Liver (tissue), 9 donors: ENCODE results near the gene PASK. TPM values are rescaled to one million over a fixed set of nuclear protein-coding genes. Genes with fewer than 3 reads are reported as not detected.

Experiments
- DNase-seq: peaks from one replicate; pipeline ENCODE4 v3.0.0-alpha.2; 2017; ENCODE audit warnings: low spot score
- H3K27ac ChIP-seq, 2 donors: one replicate each; pipeline ENCODE4 v1.7.0; 2013; ENCODE audit warnings: inconsistent platforms in 2 of 2, low read length in 2 of 2, control low read depth in 1 of 2, low read depth in 1 of 2, mild to moderate bottlenecking in 1 of 2
- H3K27me3 ChIP-seq, 4 donors: one replicate each; pipeline versions ENCODE4 v1.6.1 to v1.7.0; 2013; ENCODE audit warnings: low read length in 3 of 4, inconsistent platforms in 1 of 4, mild to moderate bottlenecking in 1 of 4, moderate library complexity in 1 of 4; ENCODE audit not compliant: control insufficient read depth in 4 of 4, insufficient read depth in 4 of 4
- H3K36me3 ChIP-seq, 4 donors: one replicate each; pipeline versions ENCODE4 v1.6.1 to v1.7.0; 2013; ENCODE audit warnings: low read length in 3 of 4, mild to moderate bottlenecking in 3 of 4, low read depth in 1 of 4, moderate library complexity in 1 of 4; ENCODE audit not compliant: control insufficient read depth in 4 of 4, insufficient read depth in 3 of 4
- H3K4me1 ChIP-seq, 4 donors: one replicate each; pipeline versions ENCODE4 v1.6.1 to v1.7.0; 2013; ENCODE audit warnings: low read length in 3 of 4, mild to moderate bottlenecking in 3 of 4, moderate library complexity in 1 of 4; ENCODE audit not compliant: control insufficient read depth in 4 of 4, insufficient read depth in 4 of 4
- H3K4me3 ChIP-seq, 3 donors: one replicate each; pipeline versions ENCODE4 v1.6.1 to v1.7.0; 2013; ENCODE audit warnings: low read length in 3 of 3, control low read depth in 1 of 3, low read depth in 1 of 3, mild to moderate bottlenecking in 1 of 3
- H3K9ac ChIP-seq, 2 donors: one replicate each; pipeline ENCODE4 v1.7.0; 2013; ENCODE audit warnings: low read length in 2 of 2, mild to moderate bottlenecking in 2 of 2, moderate library complexity in 2 of 2, control low read depth in 1 of 2, low read depth in 1 of 2
- H3K9me3 ChIP-seq, 4 donors: one replicate each; pipeline versions ENCODE4 v1.6.1 to v1.7.0; 2013; ENCODE audit warnings: low read length in 3 of 4; ENCODE audit not compliant: control insufficient read depth in 4 of 4
- CTCF ChIP-seq: fragments of 150-350 bp; IDR thresholded peaks from 2 replicates; pipeline ENCODE4 v1.5.1; 2017; ENCODE audit warnings: improper control_type of control experiment, low read depth, low read length; ENCODE audit not compliant: missing input control
- EGR1 ChIP-seq, 2 donors: IDR thresholded peaks; 2 replicates each; pipeline ENCODE4 v1.6.1; 2016 to 2018; ENCODE audit warnings: antibody characterized with exemption in 2 of 2, low read depth in 2 of 2
- FOXA1 ChIP-seq: IDR thresholded peaks from 2 replicates; pipeline ENCODE4 v1.6.1; 2016; ENCODE audit warnings: antibody characterized with exemption
- FOXA2 ChIP-seq: IDR thresholded peaks from 2 replicates; pipeline ENCODE4 v1.6.1; 2016; ENCODE audit warnings: antibody characterized with exemption
- GABPA ChIP-seq, 2 donors: IDR thresholded peaks in 1 of 2; conservative IDR thresholded peaks in 1 of 2; 2 replicates each; pipeline ENCODE4 v1.6.1; 2016; ENCODE audit warnings: antibody characterized with exemption in 2 of 2, mild to moderate bottlenecking in 1 of 2, moderate library complexity in 1 of 2
- HNF4A ChIP-seq, 2 donors: conservative IDR thresholded peaks; 2 replicates each; pipeline ENCODE4 v1.6.1; 2016; ENCODE audit warnings: antibody characterized with exemption in 2 of 2, mild to moderate bottlenecking in 2 of 2
- HNF4G ChIP-seq: IDR thresholded peaks from 2 replicates; pipeline ENCODE4 v1.6.1; 2016; ENCODE audit warnings: antibody characterized with exemption
- MAX ChIP-seq: IDR thresholded peaks from 2 replicates; pipeline ENCODE4 v1.6.1; 2016; ENCODE audit warnings: antibody characterized with exemption
- RAD21 ChIP-seq, 2 donors: IDR thresholded peaks; 2 replicates each; pipeline ENCODE4 v1.6.1; 2016; ENCODE audit warnings: antibody characterized with exemption in 2 of 2, mild to moderate bottlenecking in 2 of 2
- REST ChIP-seq: IDR thresholded peaks from 2 replicates; pipeline ENCODE4 v1.6.1; 2016; ENCODE audit warnings: antibody characterized with exemption, mild to moderate bottlenecking
- TAF1 ChIP-seq: conservative IDR thresholded peaks from 2 replicates; pipeline ENCODE4 v1.6.1; 2016; ENCODE audit warnings: antibody characterized with exemption, mild to moderate bottlenecking
- YY1 ChIP-seq: IDR thresholded peaks from 2 replicates; pipeline ENCODE4 v1.6.1; 2016; ENCODE audit warnings: antibody characterized with exemption, mild to moderate bottlenecking
- ZBTB33 ChIP-seq: IDR thresholded peaks from 2 replicates; pipeline ENCODE4 v1.6.1; 2016; ENCODE audit warnings: antibody characterized with exemption
- WGBS: extraction: QIAGEN DNeasy Blood & Tissue Kit; methylation state at CpG from one replicate; pipeline ENCODE4 v1.1.7; 2013; 5-methylcytosine and 5-hydroxymethylcytosine counted together
- polyA plus RNA-seq, 2 donors: library from polyadenylated mRNA; stranded (reverse) in 1 of 2; unstranded in 1 of 2; fragments of 200-250 nt in 1 of 2; fragments of >200 nt in 1 of 2; fragmentation: Nextera tagmentation in 1 of 2; extraction: Ambion mirVana in 1 of 2; gene quantifications; one replicate each; pipeline versions ENCODE4 v1.2.1 to v1.2.3, GENCODE V29; 2013 to 2015
- total RNA-seq, 2 donors: library from RNA; depleted of rRNA; stranded (reverse); fragments of >200 nt; gene quantifications; one replicate each; pipeline ENCODE4 v1.2.3, GENCODE V29; 2014
- donor health status: healthy.
- donor health status: healthy.
- donor health status: healthy.
- donor health status: healthy.
- donor health status: healthy.

PASK gene
- total and polyA plus RNA-seq, 4 donors: 0.96 to 8.8 (median 2.9) TPM

GRCh38 chr2:241195506-241196130 is 46.3 kb upstream of the PASK start:
- H3K9me3 ChIP-seq: no peaks in the 10 kb centered on the region
- WGBS: 89% methylated on average over 18 of the region's 18 CpGs
- H3K27ac ChIP-seq: no peak overlapping the region
- no peaks in the 10 kb centered on the region for H3K36me3 ChIP-seq
- H3K27me3 ChIP-seq: no peaks in the 10 kb centered on the region
- no peak overlapping the region for H3K9ac ChIP-seq
- no peak for DNase-seq
- no peaks in the 10 kb centered on the region for H3K4me1 ChIP-seq
- no peak overlapping the region for H3K4me3 ChIP-seq
- TF ChIP-seq REST (no peak), YY1 (no peak), FOXA2 (no peak), FOXA1 (no peak), GABPA (IDR thresholded peaks at IDR 0.05 in 1 of 2, conservative IDR thresholded peaks at IDR 0.05 in 1 of 2) (no peak), RAD21 (IDR thresholded peaks at IDR 0.05) (no peak), ZBTB33 (no peak), HNF4G (no peak), HNF4A (conservative IDR thresholded peaks at IDR 0.05) (no peak), MAX (no peak), EGR1 (IDR thresholded peaks at IDR 0.05; ENCODE audit: low read depth in 2 of 2) (no peak), TAF1 (no peak)

GRCh38 chr2:241194811-241195210 is 45.5 kb upstream of the PASK start:
- H3K27ac ChIP-seq: no peak overlapping the region
- H3K4me1 ChIP-seq: no peaks in the 10 kb centered on the region
- no peak for DNase-seq
- H3K36me3 ChIP-seq: no peaks in the 10 kb centered on the region
- no peak overlapping the region for H3K4me3 ChIP-seq
- no peaks in the 10 kb centered on the region for H3K27me3 ChIP-seq
- no peak for TF ChIP-seq CTCF
- no peak for TF ChIP-seq FOXA2
- TF ChIP-seq TAF1: no peak
- no peak for TF ChIP-seq YY1
- TF ChIP-seq MAX: no peak
- no peaks in the 10 kb centered on the region for H3K9me3 ChIP-seq
- WGBS: 86% methylated on average over 9 of the region's 9 CpGs
- no peak overlapping the region for H3K9ac ChIP-seq
